Uterus (tissue), 2 donors: ENCODE data around the gene MANF.

Experiments used
- POLR2A ChIP-seq, 2 donors: fragments of 450-650 bp; IDR thresholded peaks; one replicate each; pipeline ENCODE4 v1.6.1; 2016; ENCODE audit warnings: antibody characterized with exemption in 2 of 2, mild to moderate bottlenecking in 1 of 2, moderate library complexity in 1 of 2
- TF ChIP-seq, protein P1 (sequence below), 4 experiments: fragments of 200-600 bp in 2 of 4; fragments of 450-650 bp in 2 of 4; sonication (generic) in 2 of 4; IDR thresholded peaks; one replicate each; pipeline ENCODE4 v1.5.1; 2016 to 2019; ENCODE audit warnings: antibody characterized with exemption in 4 of 4, mild to moderate bottlenecking in 2 of 4, moderate library complexity in 1 of 4

DNA sequence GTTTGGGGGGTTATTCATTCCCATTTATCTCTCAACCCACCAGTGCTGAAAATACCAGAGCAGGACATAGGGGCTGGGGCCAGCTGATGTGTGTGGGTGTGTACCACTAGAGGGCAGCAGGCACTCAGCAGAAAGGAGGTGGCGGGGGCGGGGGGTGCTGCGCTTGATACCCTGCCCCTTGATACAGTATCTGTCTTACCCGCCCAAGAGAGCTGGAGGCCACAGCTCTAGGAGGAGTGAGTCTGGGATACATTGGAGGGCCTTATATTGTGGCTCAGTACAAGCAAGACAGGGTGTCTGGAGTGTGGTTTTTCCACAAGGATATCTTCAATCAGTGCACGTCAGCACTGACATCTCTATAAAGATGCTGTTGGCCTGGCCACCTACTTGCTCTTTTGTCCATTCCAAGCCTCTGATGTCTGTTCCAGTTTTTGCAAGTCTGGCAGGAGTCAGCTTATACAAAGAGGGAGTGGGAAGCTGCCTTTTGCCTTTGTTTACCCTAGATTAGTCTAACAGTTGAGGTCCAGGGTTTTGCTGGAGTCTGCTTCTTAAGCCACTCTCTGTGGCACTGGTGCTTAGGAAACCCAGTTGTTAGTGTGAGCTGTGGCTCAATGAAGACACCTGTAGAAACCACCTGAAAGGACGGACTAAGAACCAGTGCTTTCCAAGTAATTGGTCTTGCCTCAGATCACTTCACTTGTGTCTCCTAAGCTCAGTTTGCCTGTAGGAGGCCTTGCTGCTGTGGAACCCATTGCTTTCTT is 4.5 kb downstream of the MANF start:
- TF ChIP-seq, protein P1, sequence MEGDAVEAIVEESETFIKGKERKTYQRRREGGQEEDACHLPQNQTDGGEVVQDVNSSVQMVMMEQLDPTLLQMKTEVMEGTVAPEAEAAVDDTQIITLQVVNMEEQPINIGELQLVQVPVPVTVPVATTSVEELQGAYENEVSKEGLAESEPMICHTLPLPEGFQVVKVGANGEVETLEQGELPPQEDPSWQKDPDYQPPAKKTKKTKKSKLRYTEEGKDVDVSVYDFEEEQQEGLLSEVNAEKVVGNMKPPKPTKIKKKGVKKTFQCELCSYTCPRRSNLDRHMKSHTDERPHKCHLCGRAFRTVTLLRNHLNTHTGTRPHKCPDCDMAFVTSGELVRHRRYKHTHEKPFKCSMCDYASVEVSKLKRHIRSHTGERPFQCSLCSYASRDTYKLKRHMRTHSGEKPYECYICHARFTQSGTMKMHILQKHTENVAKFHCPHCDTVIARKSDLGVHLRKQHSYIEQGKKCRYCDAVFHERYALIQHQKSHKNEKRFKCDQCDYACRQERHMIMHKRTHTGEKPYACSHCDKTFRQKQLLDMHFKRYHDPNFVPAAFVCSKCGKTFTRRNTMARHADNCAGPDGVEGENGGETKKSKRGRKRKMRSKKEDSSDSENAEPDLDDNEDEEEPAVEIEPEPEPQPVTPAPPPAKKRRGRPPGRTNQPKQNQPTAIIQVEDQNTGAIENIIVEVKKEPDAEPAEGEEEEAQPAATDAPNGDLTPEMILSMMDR (IDR thresholded peaks at IDR 0.05): peak; percentile 25 to 46 (median 38)
- no peak for TF ChIP-seq POLR2A (IDR thresholded peaks at IDR 0.05)
